MCF 10A (cell line): ENCODE data around the gene HOATZ. TPM values are rescaled to one million over a fixed set of nuclear protein-coding genes. Genes with fewer than 3 reads are reported as not detected.

Experiments used
- BruUV-seq: library from RNA; stranded (reverse); fragments of 400-500 nt; replicated peaks from 2 replicates; lab custom pipeline; 2021; lab: Mats Ljungman, UMichigan
- CTCF ChIA-PET: fragments of 300-600 bp; sonication (Branson Sonifier 250); formaldehyde crosslinking; extraction: SDS; loops from one replicate; lab custom pipeline; 2021; ENCODE audit warnings: antibody characterized with exemption, inconsistent platforms; lab: Yijun Ruan, JAX
- POLR2A ChIA-PET: fragments of 300-600, 350-650 bp; sonication (Branson Sonifier 250); formaldehyde crosslinking; extraction: SDS; loops from one replicate; lab custom pipeline; 2020; ENCODE audit warnings: antibody characterized with exemption, inconsistent platforms; lab: Yijun Ruan, JAX
- DNase-seq: peaks from one replicate; pipeline ENCODE4 v3.0.0-alpha.2; 2018; ENCODE audit not compliant: unreplicated experiment
- H3K27ac Mint-ChIP-seq: one replicate; pipeline ENCODE4 v1.8.0; 2022; ENCODE audit warnings: mild to moderate bottlenecking, low read depth, mixed read lengths; ENCODE audit not compliant: unreplicated experiment
- H3K27me3 Mint-ChIP-seq: one replicate; pipeline ENCODE4 v1.8.0; 2022; ENCODE audit warnings: mixed read lengths; ENCODE audit not compliant: insufficient read depth, unreplicated experiment
- H3K36me3 Mint-ChIP-seq: one replicate; pipeline ENCODE4 v1.8.0; 2022; ENCODE audit warnings: mild to moderate bottlenecking, moderate library complexity, mixed read lengths; ENCODE audit not compliant: insufficient read depth, unreplicated experiment
- H3K4me1 Mint-ChIP-seq: one replicate; pipeline ENCODE4 v1.8.0; 2022; ENCODE audit warnings: mixed read lengths; ENCODE audit not compliant: insufficient read depth, unreplicated experiment
- H3K4me3 Mint-ChIP-seq: one replicate; pipeline ENCODE4 v1.8.0; 2022; ENCODE audit warnings: mild to moderate bottlenecking, moderate library complexity, mixed read lengths; ENCODE audit not compliant: unreplicated experiment
- H3K9me3 Mint-ChIP-seq: one replicate; pipeline ENCODE4 v1.8.0; 2022; ENCODE audit warnings: mixed read lengths; ENCODE audit not compliant: unreplicated experiment
- CTCF ChIP-seq: fragments of 200-600 bp; IDR thresholded peaks from one replicate; pipeline ENCODE4 v1.8.0; 2022; ENCODE audit warnings: antibody characterized with exemption, mild to moderate bottlenecking; ENCODE audit not compliant: unreplicated experiment
- intact Hi-C: fragments of 100-400 bp; cut with micrococcal nuclease; formaldehyde crosslinking; loops from 2 replicates; pipeline ENCODE4 v1.14.1; 2022
- total RNA-seq: library from RNA; stranded (reverse); gene quantifications from 2 replicates; pipeline ENCODE4 v1.2.3, GENCODE V29; 2022

The HOATZ gene
- total RNA-seq, 1 experiment from 2014 or later, result not detected

GRCh38 chr11:111571829-111572501 lies 57.4 kb downstream of the HOATZ start:
- ChIA-PET POLR2A (no interaction called here), CTCF (no interaction called here)
- no peak overlapping the region for H3K4me3 Mint-ChIP-seq
- no peaks in the 10 kb centered on the region for H3K9me3 Mint-ChIP-seq
- no peak for DNase-seq
- H3K27ac Mint-ChIP-seq, result no peak overlapping the region
- intact Hi-C loops, result no loop called here
- no peak for TF ChIP-seq CTCF
- no peaks in the 10 kb centered on the region for H3K27me3 Mint-ChIP-seq
- no peaks in the 10 kb centered on the region for H3K4me1 Mint-ChIP-seq
- no TSS peak for BruUV-seq
- H3K36me3 Mint-ChIP-seq, result no peaks in the 10 kb centered on the region

- CTCF ChIA-PET, result interaction anchor here (1.1 kb wide), 1 partner anchor 13 kb away, joined by 3 read pairs; no protein-coding TSS in a partner anchor
- no peak for DNase-seq
- intact Hi-C loops, result no loop called here
- H3K4me3 Mint-ChIP-seq, result no peak overlapping the region
- no peak for TF ChIP-seq CTCF
- no peaks in the 10 kb centered on the region for H3K9me3 Mint-ChIP-seq
- H3K27ac Mint-ChIP-seq, result no peak overlapping the region
- H3K36me3 Mint-ChIP-seq, result no peaks in the 10 kb centered on the region
- no peaks in the 10 kb centered on the region for H3K4me1 Mint-ChIP-seq
- POLR2A ChIA-PET, result no interaction called here
- H3K27me3 Mint-ChIP-seq, result no peaks in the 10 kb centered on the region
- no TSS peak for BruUV-seq
Observed at GRCh38 chr11:111572581-111572980, 58.0 kb downstream of the HOATZ start.

GRCh38 chr11:111573821-111574249 lies 59.3 kb downstream of the HOATZ start:
- Mint-ChIP-seq H3K36me3 (no peaks in the 10 kb centered on the region), H3K4me3 (no peak overlapping the region), H3K9me3 (no peaks in the 10 kb centered on the region), H3K4me1 (no peaks in the 10 kb centered on the region), H3K27ac (no peak overlapping the region), H3K27me3 (no peaks in the 10 kb centered on the region)
- ChIA-PET CTCF (interaction anchor here (0.7 to 1.1 kb wide), 4 partner anchors 12 to 128 kb away, joined by 3 read pairs; no protein-coding TSS in a partner anchor), POLR2A (interaction anchor here (0.6 kb wide), 1 partner anchor 10 kb away, joined by 3 read pairs; no protein-coding TSS in a partner anchor)
- no peak for DNase-seq
- TF ChIP-seq CTCF, result no peak
- BruUV-seq, result no TSS peak
- intact Hi-C loops, result no loop called here

GRCh38 chr11:111574373-111575225 lies 60.0 kb downstream of the HOATZ start:
- intact Hi-C loops, result no loop called here
- ChIA-PET CTCF (interaction anchor here (0.8 kb wide), 1 partner anchor 16 kb away, joined by 3 read pairs; no protein-coding TSS in a partner anchor), POLR2A (no interaction called here)
- Mint-ChIP-seq H3K9me3 (no peaks in the 10 kb centered on the region), H3K4me1 (no peaks in the 10 kb centered on the region), H3K27ac (no peak overlapping the region), H3K4me3 (no peak overlapping the region), H3K27me3 (no peaks in the 10 kb centered on the region), H3K36me3 (no peaks in the 10 kb centered on the region)
- TF ChIP-seq CTCF, result no peak
- no peak for DNase-seq
- BruUV-seq, result no TSS peak
